ENCODE measurements around the gene COPB2.
"Not testable (repeated sequence)": the region's sequence is repeated elsewhere in the genome, so short reads cannot be mapped to it uniquely, and the experiment has no call there.

The COPB2 gene

GRCh38 chr3:139389552-139390368 is at the start of gene COPB2:
COPB2 (minus strand) TSS chr3:139389647; CDS start chr3:139389550, 97 bp downstream.
- peak; percentile 99 for DNase-seq

DNA sequence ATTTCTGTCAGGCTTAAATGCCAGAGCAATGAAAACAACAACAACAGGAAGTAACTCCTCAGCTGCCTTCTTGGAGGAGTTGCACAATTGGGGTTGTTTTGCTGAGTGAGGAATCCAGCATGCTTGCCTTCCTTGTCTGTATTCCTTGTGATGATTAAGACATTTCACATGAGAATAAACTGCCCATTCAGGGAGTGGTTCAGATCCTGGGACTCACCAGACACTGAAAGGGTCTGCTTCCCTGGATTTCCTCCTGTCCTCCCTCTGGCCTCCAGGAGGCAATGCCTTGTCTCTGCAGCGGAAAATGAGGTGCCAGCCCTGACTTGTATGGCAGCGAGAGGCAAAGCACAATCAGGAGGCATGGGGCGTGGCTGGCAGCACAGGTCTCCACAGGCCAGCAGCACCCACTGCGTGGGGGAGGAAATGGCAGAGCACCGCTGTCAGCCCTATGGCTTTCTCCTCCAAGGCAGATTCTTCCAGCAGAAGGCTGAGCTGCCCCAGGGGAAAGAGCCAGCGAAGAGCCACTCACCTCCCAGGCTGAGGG is 45.4 kb upstream of the COPB2 start:
- DNase-seq: no peak

GRCh38 chr3:139434228-139434627 is 44.8 kb upstream of the COPB2 start:
- no peak for DNase-seq

GRCh38 chr3:139433089-139433488 is 43.6 kb upstream of the COPB2 start:
- DNase-seq: no peak

DNA sequence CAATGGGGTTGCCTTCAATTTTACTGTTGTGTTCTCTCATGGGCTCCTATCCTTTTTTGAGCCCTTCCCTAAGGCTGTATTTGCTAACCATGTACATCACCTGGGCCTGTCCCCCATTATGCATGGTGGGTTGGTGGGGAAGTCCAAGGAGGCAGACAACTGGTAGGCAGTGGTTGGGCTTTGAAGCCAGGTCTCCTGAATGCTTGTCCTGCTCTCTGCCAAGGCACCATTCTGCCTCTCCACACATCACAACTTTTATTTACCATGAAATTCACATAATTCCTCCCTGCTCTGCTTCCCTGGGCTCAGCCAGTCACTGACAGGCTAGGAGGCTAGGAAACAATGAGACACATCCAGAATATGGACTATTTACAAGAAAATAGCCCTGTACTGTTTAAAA is 41.0 kb upstream of the COPB2 start:
- no peak for DNase-seq

DNA sequence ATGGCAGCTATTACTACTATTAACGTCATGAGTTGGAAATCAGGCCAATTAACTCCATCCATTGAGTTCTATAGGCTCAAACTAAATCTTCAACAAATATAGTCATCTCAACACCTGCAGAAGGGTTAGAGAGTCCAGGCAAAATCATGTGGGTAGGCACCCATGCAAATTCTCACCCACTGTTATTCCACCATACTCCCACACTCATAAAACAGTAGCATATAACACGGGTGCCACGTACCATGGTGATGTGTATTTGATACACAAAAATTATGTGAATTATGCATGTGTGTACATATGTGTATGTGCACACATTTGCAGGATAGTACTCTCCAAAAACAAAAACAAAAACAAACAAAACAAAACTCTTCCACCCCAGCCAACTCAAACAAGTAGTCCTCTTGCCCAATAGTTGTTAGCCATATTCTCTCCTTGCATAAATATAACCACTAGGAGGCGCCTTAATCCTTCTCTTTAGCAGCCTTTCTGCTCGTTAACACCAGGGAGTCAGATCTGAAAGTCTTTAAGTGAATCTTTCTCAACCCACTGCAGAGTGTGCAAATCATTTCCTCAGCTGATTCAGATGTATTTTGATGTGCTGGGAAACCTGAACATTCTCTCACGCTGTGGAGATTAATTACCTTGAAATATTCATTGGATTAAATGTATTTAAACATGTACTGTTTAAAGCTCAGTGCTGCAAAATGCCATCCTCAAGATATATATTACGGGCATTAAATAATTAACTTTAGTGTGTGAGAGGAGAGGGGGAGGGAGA is 38.0 kb upstream of the COPB2 start:
- no peak for DNase-seq

DNA sequence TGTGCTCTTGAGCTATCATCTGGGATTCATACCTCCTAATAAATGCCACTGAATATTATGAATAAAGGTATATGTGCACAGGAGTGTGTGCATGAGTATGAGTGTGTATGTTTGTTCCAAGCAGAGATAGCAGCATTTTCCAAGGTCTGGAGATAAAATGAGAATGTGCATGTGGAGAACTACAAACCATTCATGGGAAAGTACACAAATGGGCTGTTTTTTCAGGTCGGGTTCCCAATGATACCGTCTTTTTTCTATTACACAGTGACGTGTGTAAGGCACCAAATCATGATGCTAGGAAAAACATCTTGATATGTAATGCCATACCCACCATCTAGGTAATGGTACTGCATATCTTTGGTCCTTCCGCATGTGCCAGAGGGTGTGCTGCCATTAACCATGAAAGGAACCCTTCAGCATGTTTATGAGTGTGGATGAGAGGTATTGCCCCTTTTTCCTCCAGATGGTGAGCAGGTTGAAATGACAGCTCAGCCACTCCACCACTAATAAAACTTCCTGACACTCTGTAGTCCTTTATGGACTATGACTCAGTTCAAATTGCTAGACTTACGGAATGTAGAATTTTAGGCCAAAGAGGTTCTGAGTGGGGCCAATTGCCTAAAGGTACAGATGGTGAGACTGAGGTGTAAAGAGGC is 36.4 kb upstream of the COPB2 start:
- no peak for DNase-seq

- DNase-seq: no peak
Observed at GRCh38 chr3:139423232-139423631, 33.8 kb upstream of the COPB2 start.

GRCh38 chr3:139421460-139421859 is 32.0 kb upstream of the COPB2 start:
- DNase-seq: no peak

- no peak for DNase-seq
Observed at GRCh38 chr3:139421040-139421439, 31.6 kb upstream of the COPB2 start.

DNA sequence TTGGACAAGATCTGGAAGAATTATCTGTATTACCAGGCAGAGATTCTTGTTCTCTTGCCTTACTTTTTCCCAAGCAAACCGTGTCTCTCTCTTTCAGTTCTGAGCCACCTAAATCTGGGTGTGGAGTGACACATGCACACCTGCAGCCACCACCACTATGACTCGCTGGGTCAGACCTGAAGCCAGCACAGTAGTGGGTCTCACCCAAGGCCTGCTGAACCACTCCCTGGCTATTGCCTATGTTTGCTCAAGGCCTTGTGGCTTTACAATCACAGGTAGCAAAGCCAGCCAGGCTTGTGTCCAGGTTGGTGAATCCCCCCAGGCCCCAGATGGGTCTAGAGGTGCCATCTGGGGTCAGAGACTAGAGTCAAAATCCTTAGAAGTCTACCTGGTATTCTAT is 28.7 kb upstream of the COPB2 start:
- no peak for DNase-seq

GRCh38 chr3:139416275-139416674 is 26.8 kb upstream of the COPB2 start:
- no peak for DNase-seq

DNA sequence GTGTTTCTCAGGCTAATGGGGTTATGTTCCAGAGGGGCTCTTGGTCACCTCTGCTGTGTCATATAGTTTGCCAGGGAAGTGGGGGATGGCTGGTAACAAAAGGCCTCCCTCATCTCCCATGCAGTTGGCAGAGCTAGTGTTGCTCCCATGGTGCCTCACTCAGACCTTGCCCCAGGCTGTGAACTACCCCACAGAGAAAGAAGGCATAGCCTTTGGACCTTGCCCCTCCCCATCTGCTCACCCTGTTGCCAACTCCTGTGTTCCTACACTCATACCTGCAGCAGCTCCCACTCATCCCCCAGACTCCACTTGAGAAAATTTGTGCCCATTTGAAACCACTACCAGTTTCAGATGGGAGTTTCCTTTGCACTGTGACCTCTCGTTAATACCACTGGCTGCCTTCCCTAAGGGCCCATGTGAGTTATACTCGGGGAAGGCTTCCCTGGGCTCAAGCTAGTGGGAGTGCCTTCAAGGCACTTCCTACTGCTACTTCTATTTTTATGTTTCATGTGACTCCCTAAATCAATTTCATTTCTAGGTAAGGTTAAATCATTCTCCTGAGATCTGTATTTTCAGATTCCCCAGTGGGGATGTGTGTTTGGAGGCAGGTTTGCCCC is 25.3 kb upstream of the COPB2 start:
- DNase-seq: no peak

- DNase-seq: not testable (repeated sequence)
Observed at GRCh38 chr3:139412891-139413290, 23.4 kb upstream of the COPB2 start.

GRCh38 chr3:139401155-139401554 is 11.7 kb upstream of the COPB2 start:
- DNase-seq: not testable (repeated sequence)

GRCh38 chr3:139396707-139397106 is 7.3 kb upstream of the COPB2 start:
- DNase-seq: no peak

GRCh38 chr3:139394116-139394515 is 4.7 kb upstream of the COPB2 start:
- no peak for DNase-seq

- DNase-seq: no peak
Observed at GRCh38 chr3:139388821-139389551, 461 bp downstream of the COPB2 start.

DNA sequence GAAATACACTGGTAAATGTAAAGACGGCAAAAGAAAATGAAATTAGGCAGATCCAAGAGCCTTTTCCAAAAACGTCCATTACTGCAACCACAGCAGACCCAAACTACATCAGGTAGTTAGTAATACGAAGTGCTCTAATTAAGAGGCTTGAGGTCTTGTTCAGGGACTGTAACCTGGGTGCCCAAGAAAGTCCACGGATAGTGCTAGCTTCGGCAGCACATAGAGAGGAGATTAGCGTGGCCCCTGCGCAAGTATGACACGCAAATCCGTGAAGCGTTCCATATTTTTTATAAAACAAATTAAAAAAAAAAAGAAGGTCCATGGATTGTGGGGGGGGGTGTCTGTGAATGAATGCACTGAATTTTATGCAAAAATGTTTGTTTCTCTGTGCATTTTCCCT is 1.4 kb downstream of the COPB2 start:
- DNase-seq: no peak

GRCh38 chr3:139382291-139382690 is 7.2 kb downstream of the COPB2 start:
- DNase-seq: not testable (repeated sequence)

DNA sequence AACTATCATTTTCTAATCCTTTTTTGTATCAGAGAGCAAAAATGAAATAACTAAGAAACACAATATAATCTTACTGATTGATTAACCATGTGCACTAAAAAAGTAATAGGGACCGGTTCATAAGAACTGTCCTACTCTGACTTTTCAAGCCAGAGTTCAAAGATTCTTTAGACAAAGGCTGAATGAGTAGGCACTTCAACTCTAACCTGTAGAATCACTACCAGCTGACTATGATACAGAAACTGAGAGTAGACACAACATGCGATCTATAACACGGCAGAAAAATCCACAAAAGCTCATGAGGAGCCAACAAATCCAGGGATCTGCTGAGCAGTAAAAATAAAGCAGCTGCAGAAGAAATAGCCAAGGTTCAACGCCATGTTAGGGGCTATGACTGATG is 8.9 kb downstream of the COPB2 start:
- DNase-seq: no peak

DNA sequence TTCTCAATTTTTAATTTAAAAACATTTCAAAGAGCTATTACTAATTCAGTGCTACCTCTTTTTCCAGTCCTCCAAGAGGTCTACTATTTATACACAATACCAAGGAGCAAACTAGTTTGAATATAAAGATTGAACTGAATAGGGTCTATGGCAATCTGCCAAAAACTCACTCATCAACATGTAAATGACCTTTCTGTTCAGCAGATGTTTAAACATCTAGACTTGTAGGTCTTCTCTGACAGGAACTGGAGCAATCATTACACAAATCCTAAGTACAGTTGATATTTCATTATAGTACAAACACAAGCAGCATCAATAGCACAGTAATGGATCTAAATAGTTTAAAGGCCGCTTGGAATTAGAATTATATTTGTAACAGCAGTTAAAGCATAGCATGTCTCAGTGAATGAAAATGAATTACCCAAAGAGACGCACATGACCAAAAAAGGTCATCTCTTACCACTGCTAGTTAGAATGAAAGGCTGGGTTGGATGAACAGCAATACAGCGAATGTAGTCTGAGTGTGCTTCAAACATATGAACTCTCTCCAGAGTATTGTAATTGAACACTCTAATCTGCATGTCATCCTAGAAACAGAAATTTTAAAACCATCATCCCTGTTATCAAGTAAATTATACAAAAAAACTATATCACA is 10.7 kb downstream of the COPB2 start:
- no peak for DNase-seq
